Neutrophil (primary cell): Measurements from ENCODE around the gene LRP11.

ENCODE experiments used
- H3K27ac ChIP-seq: fragments of 200-600 bp; sonication (generic); 2 replicates; pipeline ENCODE4 v1.5.1; 2016; ENCODE audit warnings: mild to moderate bottlenecking, moderate library complexity
- H3K27me3 ChIP-seq: fragments of 200-600 bp; sonication (generic); 2 replicates; pipeline ENCODE4 v1.6.0; 2016; ENCODE audit warnings: mild to moderate bottlenecking
- H3K36me3 ChIP-seq: fragments of 200-600 bp; sonication (generic); 2 replicates; pipeline ENCODE4 v1.5.1; 2017
- H3K4me1 ChIP-seq, 2 experiments: fragments of 200-600 bp in 1 of 2; sonication (generic) in 1 of 2; 1 replicate in 1 of 2; 2 replicates in 1 of 2; pipeline versions ENCODE4 v1.5.1 to v1.6.1; 2013 to 2016; ENCODE audit warnings: low read depth in 1 of 2, low read length in 1 of 2, mild to moderate bottlenecking in 1 of 2, moderate library complexity in 1 of 2; ENCODE audit not compliant: control insufficient read depth in 1 of 2, insufficient read depth in 1 of 2
- H3K4me3 ChIP-seq, 2 experiments: fragments of 200-600 bp in 1 of 2; sonication (generic) in 1 of 2; 1 replicate in 1 of 2; 2 replicates in 1 of 2; pipeline ENCODE4 v1.5.1; 2013 to 2016; ENCODE audit warnings: low read depth in 1 of 2, low read length in 1 of 2, mild to moderate bottlenecking in 1 of 2, moderate library complexity in 1 of 2
- H3K9me3 ChIP-seq: fragments of 200-600 bp; sonication (generic); 2 replicates; pipeline ENCODE4 v1.5.1; 2016
- CTCF ChIP-seq: fragments of 200-600 bp; sonication (generic); IDR thresholded peaks from 2 replicates; pipeline ENCODE4 v1.5.1; 2016; ENCODE audit warnings: antibody characterized with exemption

Gene LRP11

GRCh38 chr6:149888659-149889058 is 24.5 kb upstream of the LRP11 start:
- no peak overlapping the region for H3K27ac ChIP-seq
- no peaks in the 10 kb centered on the region for H3K36me3 ChIP-seq
- no peak overlapping the region for H3K4me3 ChIP-seq
- H3K4me1 ChIP-seq = no peaks in the 10 kb centered on the region
- TF ChIP-seq CTCF = no peak
- peaks cover 21% of the 10 kb centered on the region for H3K27me3 ChIP-seq
- H3K9me3 ChIP-seq = no peaks in the 10 kb centered on the region

GRCh38 chr6:149888093-149888492 is 23.9 kb upstream of the LRP11 start:
- Histone ChIP-seq H3K9me3 (no peaks in the 10 kb centered on the region), H3K27ac (no peak overlapping the region), H3K4me3 (no peak overlapping the region), H3K36me3 (no peaks in the 10 kb centered on the region), H3K4me1 (no peaks in the 10 kb centered on the region), H3K27me3 (peaks cover 27% of the 10 kb centered on the region)
- no peak for TF ChIP-seq CTCF

GRCh38 chr6:149887343-149887742 is 23.2 kb upstream of the LRP11 start:
- H3K27ac ChIP-seq = no peak overlapping the region
- H3K4me1 ChIP-seq = no peaks in the 10 kb centered on the region
- H3K36me3 ChIP-seq = no peaks in the 10 kb centered on the region
- H3K9me3 ChIP-seq = no peaks in the 10 kb centered on the region
- no peak for TF ChIP-seq CTCF
- peaks cover 27% of the 10 kb centered on the region for H3K27me3 ChIP-seq
- H3K4me3 ChIP-seq = no peak overlapping the region

GRCh38 chr6:149885888-149886287 is 21.7 kb upstream of the LRP11 start:
- Histone ChIP-seq H3K9me3 (no peaks in the 10 kb centered on the region), H3K27me3 (peaks cover 37% of the 10 kb centered on the region), H3K4me3 (no peak overlapping the region), H3K36me3 (no peaks in the 10 kb centered on the region), H3K27ac (no peak overlapping the region), H3K4me1 (no peaks in the 10 kb centered on the region)
- no peak for TF ChIP-seq CTCF

GRCh38 chr6:149884617-149885016 is 20.5 kb upstream of the LRP11 start:
- Histone ChIP-seq H3K27me3 (peaks cover 47% of the 10 kb centered on the region), H3K27ac (no peak overlapping the region), H3K4me3 (no peak overlapping the region), H3K4me1 (no peaks in the 10 kb centered on the region), H3K36me3 (no peaks in the 10 kb centered on the region), H3K9me3 (no peaks in the 10 kb centered on the region)
- no peak for TF ChIP-seq CTCF

GRCh38 chr6:149884215-149884614 is 20.1 kb upstream of the LRP11 start:
- TF ChIP-seq CTCF = no peak
- Histone ChIP-seq H3K4me1 (no peaks in the 10 kb centered on the region), H3K27me3 (peaks cover 47% of the 10 kb centered on the region), H3K27ac (no peak overlapping the region), H3K9me3 (no peaks in the 10 kb centered on the region), H3K36me3 (no peaks in the 10 kb centered on the region), H3K4me3 (no peak overlapping the region)
